ENCODE results near the gene H2BK1. TPM values are rescaled to one million over a fixed set of nuclear protein-coding genes. Genes with fewer than 3 reads are reported as not detected.

The H2BK1 gene
- total RNA-seq, 3 donors from 2014 or later (not counting 1 experiment from before 2014, with no cell fraction given), result 2.5 TPM; not detected in 2

DNA sequence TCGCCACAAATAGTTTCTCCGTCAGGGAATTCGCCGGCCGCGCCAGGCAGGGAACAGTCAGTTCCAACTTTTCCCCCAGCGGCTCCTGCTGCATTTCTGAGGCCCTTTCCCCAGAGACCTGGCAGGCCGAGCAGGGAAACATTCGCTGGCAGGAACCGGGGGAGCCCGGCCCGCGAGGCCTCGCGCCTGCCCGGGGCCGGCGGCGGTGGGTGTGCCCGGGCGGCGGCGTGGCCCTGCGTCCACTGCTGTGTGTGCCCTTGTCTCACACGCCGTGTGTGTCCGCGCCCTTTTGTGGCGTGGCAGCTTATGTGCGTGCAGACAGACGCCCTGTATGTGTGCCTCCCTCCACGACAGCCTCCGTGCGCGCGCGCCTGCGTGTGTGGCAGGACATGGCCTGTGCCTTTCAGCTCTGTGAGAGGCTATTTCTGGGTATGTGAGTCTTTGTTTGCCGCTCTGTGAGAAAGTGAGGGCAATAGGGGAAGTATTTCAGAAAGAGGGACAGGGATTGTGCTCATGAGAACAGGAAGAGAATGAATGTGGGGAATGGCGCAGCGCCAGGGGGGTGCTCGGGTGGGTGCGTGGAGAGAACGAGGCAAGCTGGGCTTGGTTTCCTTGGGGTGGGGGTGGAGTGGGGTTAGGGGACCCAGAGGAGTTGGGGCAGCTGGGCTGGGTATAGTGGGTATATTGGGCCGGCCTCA is 38.9 kb upstream of the H2BK1 start:
- Histone ChIP-seq H3K9me3 (ENCODE audit: control insufficient read depth, insufficient read depth, low read length) (no peaks in the 10 kb centered on the region), H3K36me3 (ENCODE audit: control insufficient read depth, insufficient read depth, low read length) (no peaks in the 10 kb centered on the region), H3K4me3 (ENCODE audit: low read length) (peak overlapping the region; percentile 13), H3K27ac (ENCODE audit: low read length) (no peak overlapping the region), H3K27me3 (ENCODE audit: control insufficient read depth, insufficient read depth, low read length) (peaks cover 43% of the 10 kb centered on the region), H3K4me1 (ENCODE audit: control insufficient read depth, insufficient read depth, low read length) (peaks cover 51% of the 10 kb centered on the region)
- TF ChIP-seq, protein P1, sequence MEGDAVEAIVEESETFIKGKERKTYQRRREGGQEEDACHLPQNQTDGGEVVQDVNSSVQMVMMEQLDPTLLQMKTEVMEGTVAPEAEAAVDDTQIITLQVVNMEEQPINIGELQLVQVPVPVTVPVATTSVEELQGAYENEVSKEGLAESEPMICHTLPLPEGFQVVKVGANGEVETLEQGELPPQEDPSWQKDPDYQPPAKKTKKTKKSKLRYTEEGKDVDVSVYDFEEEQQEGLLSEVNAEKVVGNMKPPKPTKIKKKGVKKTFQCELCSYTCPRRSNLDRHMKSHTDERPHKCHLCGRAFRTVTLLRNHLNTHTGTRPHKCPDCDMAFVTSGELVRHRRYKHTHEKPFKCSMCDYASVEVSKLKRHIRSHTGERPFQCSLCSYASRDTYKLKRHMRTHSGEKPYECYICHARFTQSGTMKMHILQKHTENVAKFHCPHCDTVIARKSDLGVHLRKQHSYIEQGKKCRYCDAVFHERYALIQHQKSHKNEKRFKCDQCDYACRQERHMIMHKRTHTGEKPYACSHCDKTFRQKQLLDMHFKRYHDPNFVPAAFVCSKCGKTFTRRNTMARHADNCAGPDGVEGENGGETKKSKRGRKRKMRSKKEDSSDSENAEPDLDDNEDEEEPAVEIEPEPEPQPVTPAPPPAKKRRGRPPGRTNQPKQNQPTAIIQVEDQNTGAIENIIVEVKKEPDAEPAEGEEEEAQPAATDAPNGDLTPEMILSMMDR (IDR thresholded peaks at IDR 0.05), result no peak
- intact Hi-C loops (cut with micrococcal nuclease), result no loop called here
- Mint-ChIP-seq H3K4me3 (peak overlapping the region; percentile 72), H3K27me3 (ENCODE audit: low read depth in 2 of 2) (peaks cover 29 to 58% of the 10 kb centered on the region in 2 donors), H3K36me3 (no peaks in the 10 kb centered on the region), H3K27ac (peak overlapping the region in 1 of 2 donors; percentile 50), H3K9me3 (no peaks in the 10 kb centered on the region), H3K4me1 (peaks cover 26 to 58% of the 10 kb centered on the region in 2 donors)
- DNase-seq (peak in 1 of 2 donors; percentile 62), ATAC-seq (peak in 2 of 3 donors; percentile 18 to 28)
- 8% methylated on average over 45 of the region's 45 CpGs for WGBS (ENCODE audit: insufficient coverage)

GRCh38 chr7:151248346-151249033 is 38.2 kb upstream of the H2BK1 start, which contains the start of gene SMARCD3:
Gene SMARCD3, minus strand, starts transcription at chr7:151248694. Its CDS starts 132 bp downstream, at chr7:151248562.
- TF ChIP-seq, protein P1 (IDR thresholded peaks at IDR 0.05), result no peak
- H3K27me3 ChIP-seq (ENCODE audit: control insufficient read depth, insufficient read depth, low read length), result peaks cover 43% of the 10 kb centered on the region
- no peaks in the 10 kb centered on the region for H3K9me3 Mint-ChIP-seq
- peaks cover 58% of the 10 kb centered on the region for H3K4me1 ChIP-seq (ENCODE audit: control insufficient read depth, insufficient read depth, low read length)
- H3K27me3 Mint-ChIP-seq (ENCODE audit: low read depth in 2 of 2), result peaks cover 23 to 52% of the 10 kb centered on the region in 2 donors
- no peaks in the 10 kb centered on the region for H3K36me3 ChIP-seq (ENCODE audit: control insufficient read depth, insufficient read depth, low read length)
- no peaks in the 10 kb centered on the region for H3K9me3 ChIP-seq (ENCODE audit: control insufficient read depth, insufficient read depth, low read length)
- WGBS (ENCODE audit: insufficient coverage), result under 1% methylated on average over 71 of the region's 71 CpGs
- peaks cover 33 to 65% of the 10 kb centered on the region in 2 donors for H3K4me1 Mint-ChIP-seq
- no peak within 1 kb of the TSS for H3K27ac ChIP-seq (ENCODE audit: low read length)
- peak; percentile 14 to 59 (median 55) for ATAC-seq
- peak in 1 of 2 donors; percentile 58 for DNase-seq
- H3K27ac Mint-ChIP-seq, result peak within 1 kb of the TSS in 1 of 2 donors; percentile 50
- H3K36me3 Mint-ChIP-seq, result no peaks in the 10 kb centered on the region
- peak within 1 kb of the TSS; percentile 36 for H3K4me3 ChIP-seq (ENCODE audit: low read length)
- intact Hi-C loops (cut with micrococcal nuclease), result no loop called here
- H3K4me3 Mint-ChIP-seq, result peak within 1 kb of the TSS; percentile 91

DNA sequence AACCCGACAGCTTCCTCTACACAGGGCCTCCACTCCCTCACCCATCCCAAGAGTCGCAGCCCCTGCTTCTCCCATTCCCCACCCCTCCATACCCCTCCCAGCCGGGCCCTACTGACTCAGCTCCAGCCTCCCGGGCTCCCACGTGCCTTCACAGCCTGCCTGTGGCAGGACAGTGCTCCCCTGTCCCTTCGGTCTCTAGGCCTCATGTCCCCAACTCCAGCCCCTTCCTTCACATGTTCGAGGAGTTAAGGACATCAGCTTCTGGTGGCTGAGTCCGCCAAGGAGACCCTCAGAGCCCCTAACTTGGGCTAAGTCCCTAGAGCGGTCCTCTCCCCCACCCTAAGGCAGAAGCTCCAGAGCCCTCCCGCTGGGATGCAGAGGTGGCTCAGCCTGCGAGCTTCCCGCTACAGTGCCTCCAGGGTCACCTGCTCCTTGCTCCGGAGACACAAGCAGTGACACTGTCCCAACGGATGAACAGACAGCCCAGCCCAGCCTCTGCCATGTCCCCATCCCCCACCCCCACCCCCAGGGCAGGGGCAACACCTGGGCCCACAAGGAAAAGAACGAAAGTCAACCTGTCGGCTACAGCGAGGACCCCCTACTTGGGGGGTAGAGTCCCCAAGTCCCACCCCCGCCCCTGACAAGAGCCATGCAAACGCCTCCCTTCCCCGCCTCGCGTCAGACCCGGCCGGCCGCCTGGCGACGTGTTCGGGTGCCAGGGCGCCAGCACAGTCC is 37.5 kb upstream of the H2BK1 start:
- Mint-ChIP-seq H3K27me3 (ENCODE audit: low read depth in 2 of 2) (peaks cover 19 to 49% of the 10 kb centered on the region in 2 donors), H3K27ac (peak overlapping the region in 1 of 2 donors; percentile 2), H3K36me3 (no peaks in the 10 kb centered on the region), H3K4me3 (peak overlapping the region; percentile 91), H3K9me3 (no peaks in the 10 kb centered on the region), H3K4me1 (peaks cover 34 to 71% of the 10 kb centered on the region in 2 donors)
- no peaks in the 10 kb centered on the region for H3K36me3 ChIP-seq (ENCODE audit: control insufficient read depth, insufficient read depth, low read length)
- WGBS (ENCODE audit: insufficient coverage), result 15% methylated on average over 28 of the region's 29 CpGs
- ATAC-seq (no peak), DNase-seq (peak in 1 of 2 donors; percentile 32)
- TF ChIP-seq, protein P1 (IDR thresholded peaks at IDR 0.05), result no peak
- peaks cover 40% of the 10 kb centered on the region for H3K27me3 ChIP-seq (ENCODE audit: control insufficient read depth, insufficient read depth, low read length)
- intact Hi-C loops (cut with micrococcal nuclease), result no loop called here
- H3K27ac ChIP-seq (ENCODE audit: low read length), result no peak overlapping the region
- H3K4me1 ChIP-seq (ENCODE audit: control insufficient read depth, insufficient read depth, low read length), result peaks cover 65% of the 10 kb centered on the region
- peak overlapping the region; percentile 36 for H3K4me3 ChIP-seq (ENCODE audit: low read length)
- H3K9me3 ChIP-seq (ENCODE audit: control insufficient read depth, insufficient read depth, low read length), result no peaks in the 10 kb centered on the region

All from natural killer cell (primary cell).